OCI-LY1 (cell line): ENCODE results near the gene ESYT2.

Experiments
- EZH2 ChIP-seq: fragments of 200-600 bp; sonication (generic), shearing (Covaris generic); IDR thresholded peaks from 2 replicates; pipeline ENCODE4 v1.8.0; 2017; ENCODE audit warnings: borderline replicate concordance, mixed run types, mild to moderate bottlenecking, antibody characterized with exemption, low read length, moderate library complexity, mixed read lengths
- TF ChIP-seq, protein P1 (sequence below): fragments of 200-600 bp; sonication (generic), shearing (Covaris generic); IDR thresholded peaks from 2 replicates; pipeline ENCODE4 v1.5.1; 2017; ENCODE audit warnings: mild to moderate bottlenecking, antibody characterized with exemption, low read length, moderate library complexity, mixed read lengths

DNA sequence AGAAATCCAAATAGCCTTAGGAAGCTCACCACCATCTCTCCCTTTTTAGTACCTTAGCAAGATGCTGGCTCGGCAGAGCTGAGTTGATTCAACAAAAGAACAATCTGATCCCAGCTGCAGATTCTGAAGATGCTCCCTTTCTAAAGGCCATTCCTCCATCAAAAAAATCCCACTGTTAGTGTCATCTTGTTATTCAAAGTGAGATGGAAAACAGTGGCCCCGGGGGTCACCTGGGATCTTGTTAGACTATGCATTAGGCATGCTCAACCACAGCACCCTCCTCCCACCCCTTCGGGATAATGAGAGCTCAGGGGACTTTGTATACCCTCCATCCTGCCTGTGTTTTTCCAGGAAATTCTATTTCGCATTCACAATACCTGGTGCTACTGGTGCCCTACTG, 127.1 kb downstream of the ESYT2 start:
- TF ChIP-seq, protein P1, sequence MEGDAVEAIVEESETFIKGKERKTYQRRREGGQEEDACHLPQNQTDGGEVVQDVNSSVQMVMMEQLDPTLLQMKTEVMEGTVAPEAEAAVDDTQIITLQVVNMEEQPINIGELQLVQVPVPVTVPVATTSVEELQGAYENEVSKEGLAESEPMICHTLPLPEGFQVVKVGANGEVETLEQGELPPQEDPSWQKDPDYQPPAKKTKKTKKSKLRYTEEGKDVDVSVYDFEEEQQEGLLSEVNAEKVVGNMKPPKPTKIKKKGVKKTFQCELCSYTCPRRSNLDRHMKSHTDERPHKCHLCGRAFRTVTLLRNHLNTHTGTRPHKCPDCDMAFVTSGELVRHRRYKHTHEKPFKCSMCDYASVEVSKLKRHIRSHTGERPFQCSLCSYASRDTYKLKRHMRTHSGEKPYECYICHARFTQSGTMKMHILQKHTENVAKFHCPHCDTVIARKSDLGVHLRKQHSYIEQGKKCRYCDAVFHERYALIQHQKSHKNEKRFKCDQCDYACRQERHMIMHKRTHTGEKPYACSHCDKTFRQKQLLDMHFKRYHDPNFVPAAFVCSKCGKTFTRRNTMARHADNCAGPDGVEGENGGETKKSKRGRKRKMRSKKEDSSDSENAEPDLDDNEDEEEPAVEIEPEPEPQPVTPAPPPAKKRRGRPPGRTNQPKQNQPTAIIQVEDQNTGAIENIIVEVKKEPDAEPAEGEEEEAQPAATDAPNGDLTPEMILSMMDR = no peak
- TF ChIP-seq EZH2 = no peak
